Measurements from ENCODE around the gene DLG2.

Gene DLG2

GRCh38 chr11:85541683-85542082 lies 85.5 kb downstream of the DLG2 start:
- DNase-seq: no peak

- no peak for DNase-seq
These were observed 86.4 kb downstream of the DLG2 start for GRCh38 chr11:85540635-85541205.

- DNase-seq: no peak
These were observed 87.0 kb downstream of the DLG2 start for GRCh38 chr11:85540181-85540580.

GRCh38 chr11:85539740-85540139 lies 87.4 kb downstream of the DLG2 start:
- no peak for DNase-seq

- DNase-seq: no peak
These were observed 88.0 kb downstream of the DLG2 start for GRCh38 chr11:85539029-85539689.

- no peak for DNase-seq
These were observed 90.7 kb downstream of the DLG2 start for GRCh38 chr11:85536438-85536837.

GRCh38 chr11:85534806-85535205 lies 92.3 kb downstream of the DLG2 start:
- no peak for DNase-seq

- no peak for DNase-seq
These were observed 95.8 kb downstream of the DLG2 start for GRCh38 chr11:85531191-85531897.

- no peak for DNase-seq
These were observed 96.5 kb downstream of the DLG2 start for GRCh38 chr11:85530634-85531033.

- DNase-seq: no peak
These were observed 100.6 kb downstream of the DLG2 start for GRCh38 chr11:85526564-85526963.

GRCh38 chr11:85525686-85526085 lies 101.5 kb downstream of the DLG2 start:
- no peak for DNase-seq

- DNase-seq: no peak
These were observed 109.9 kb downstream of the DLG2 start for GRCh38 chr11:85517272-85517671.

GRCh38 chr11:85495918-85496317 lies 131.2 kb downstream of the DLG2 start:
- no peak for DNase-seq

- no peak for DNase-seq
These were observed 132.7 kb downstream of the DLG2 start for GRCh38 chr11:85494396-85494795.

GRCh38 chr11:85485902-85486301 lies 141.2 kb downstream of the DLG2 start:
- no peak for DNase-seq

GRCh38 chr11:85483861-85484260 lies 143.3 kb downstream of the DLG2 start:
- no peak for DNase-seq

- no peak for DNase-seq
These were observed 145.3 kb downstream of the DLG2 start for GRCh38 chr11:85481862-85482261.

- no peak for DNase-seq
These were observed 151.3 kb downstream of the DLG2 start for GRCh38 chr11:85475660-85476517.

- DNase-seq: no peak
These were observed 154.2 kb downstream of the DLG2 start for GRCh38 chr11:85472953-85473352.

- DNase-seq: no peak
These were observed 162.9 kb downstream of the DLG2 start for GRCh38 chr11:85464283-85464682.

GRCh38 chr11:85459304-85459703 lies 167.8 kb downstream of the DLG2 start:
- DNase-seq: no peak

GRCh38 chr11:85444479-85444878 lies 182.7 kb downstream of the DLG2 start:
- no peak for DNase-seq

GRCh38 chr11:85440273-85440672 lies 186.9 kb downstream of the DLG2 start:
- DNase-seq: no peak

All from activated gamma-delta T cell treated with Interleukin-2 at 50 U/mL for 16 hours (primary cell).